ENCODE results near the gene PRMT9. TPM values are rescaled to one million over a fixed set of nuclear protein-coding genes. Genes with fewer than 3 reads are reported as not detected.
A peak's percentile ranks its signal among the peaks of the same experiment; 100 is the strongest.

Gene PRMT9
- total RNA-seq, 1 donor from 2014 or later, result 5.0 TPM

GRCh38 chr4:147625733-147626132 lies 58.2 kb downstream of the PRMT9 start:
- H3K4me3 ChIP-seq, result no peak overlapping the region
- H3K9me3 ChIP-seq (replicated peaks), result no peaks in the 10 kb centered on the region
- no peak for TF ChIP-seq CTCF (IDR thresholded peaks at IDR 0.05; ENCODE audit: borderline replicate concordance)
- H3K27ac ChIP-seq (replicated peaks), result no peak overlapping the region
- H3K4me1 ChIP-seq, result peaks cover 15% of the 10 kb centered on the region
- intact Hi-C loops (cut with micrococcal nuclease), result no loop called here
- DNase-seq, result no peak
- peaks cover 83% of the 10 kb centered on the region for H3K36me3 ChIP-seq
- H3K27me3 ChIP-seq (ENCODE audit: low read depth), result no peaks in the 10 kb centered on the region

- no peak for DNase-seq
- H3K27me3 ChIP-seq (ENCODE audit: low read depth), result no peaks in the 10 kb centered on the region
- H3K4me1 ChIP-seq, result peaks cover 58% of the 10 kb centered on the region
- peaks cover 31% of the 10 kb centered on the region for H3K36me3 ChIP-seq
- intact Hi-C loops (cut with micrococcal nuclease), result no loop called here
- H3K9me3 ChIP-seq (replicated peaks), result no peaks in the 10 kb centered on the region
- H3K4me3 ChIP-seq, result no peak overlapping the region
- no peak for TF ChIP-seq CTCF (IDR thresholded peaks at IDR 0.05; ENCODE audit: borderline replicate concordance)
- no peak overlapping the region for H3K27ac ChIP-seq (replicated peaks)
Measured at GRCh38 chr4:147620315-147620714, 63.6 kb downstream of the PRMT9 start.

- intact Hi-C loops (cut with micrococcal nuclease), result no loop called here
Measured at GRCh38 chr4:147617841-147618691, 65.9 kb downstream of the PRMT9 start.

GRCh38 chr4:147617173-147617840 lies 66.7 kb downstream of the PRMT9 start, which contains the start of gene TMEM184C:
TSS of gene TMEM184C (plus strand) at chr4:147617397. CDS start at chr4:147617957, 560 bp downstream.
- Histone ChIP-seq H3K27ac (replicated peaks) (peak within 1 kb of the TSS; percentile 89), H3K4me1 (peaks cover 58% of the 10 kb centered on the region), H3K4me3 (peak within 1 kb of the TSS; percentile 87), H3K9me3 (replicated peaks) (no peaks in the 10 kb centered on the region), H3K36me3 (peaks cover 2% of the 10 kb centered on the region), H3K27me3 (ENCODE audit: low read depth) (no peaks in the 10 kb centered on the region)
- DNase-seq, result peak; percentile 99
- intact Hi-C loops (cut with micrococcal nuclease), result no loop called here
- no peak for TF ChIP-seq CTCF (IDR thresholded peaks at IDR 0.05; ENCODE audit: borderline replicate concordance)

More at GRCh38 chr4:147617841-147618691, 65.9 kb downstream of the PRMT9 start:
- no peak for DNase-seq
- Histone ChIP-seq H3K27me3 (ENCODE audit: low read depth) (no peaks in the 10 kb centered on the region), H3K27ac (replicated peaks) (peak overlapping the region; percentile 89), H3K9me3 (replicated peaks) (no peaks in the 10 kb centered on the region), H3K4me3 (peak overlapping the region; percentile 87), H3K4me1 (peaks cover 58% of the 10 kb centered on the region), H3K36me3 (peaks cover 10% of the 10 kb centered on the region)
- no peak for TF ChIP-seq CTCF (IDR thresholded peaks at IDR 0.05; ENCODE audit: borderline replicate concordance)

- Histone ChIP-seq H3K4me1 (peaks cover 53% of the 10 kb centered on the region), H3K9me3 (replicated peaks) (no peaks in the 10 kb centered on the region), H3K4me3 (peak overlapping the region; percentile 87), H3K27ac (replicated peaks) (peak overlapping the region; percentile 89), H3K27me3 (ENCODE audit: low read depth) (no peaks in the 10 kb centered on the region), H3K36me3 (peaks cover 2% of the 10 kb centered on the region)
- intact Hi-C loops (cut with micrococcal nuclease), result no loop called here
- no peak for TF ChIP-seq CTCF (IDR thresholded peaks at IDR 0.05; ENCODE audit: borderline replicate concordance)
- no peak for DNase-seq
Measured at GRCh38 chr4:147616849-147617172, 67.2 kb downstream of the PRMT9 start.
